ACC112 (cell line): ENCODE measurements around the gene ZDHHC21.

Experiments
- H2AFZ ChIP-seq: fragments of 200-600 bp; sonication (generic); one replicate; pipeline ENCODE4 v1.6.0; 2017; ENCODE audit warnings: antibody characterized with exemption, low read length; ENCODE audit not compliant: unreplicated experiment
- H3K27ac ChIP-seq: fragments of 200-600 bp; sonication (generic); 2 replicates; pipeline ENCODE4 v1.5.1; 2014; ENCODE audit warnings: low read depth, mild to moderate bottlenecking, antibody characterized with exemption, low read length, moderate library complexity
- H3K27me3 ChIP-seq: fragments of 200-600 bp; sonication (generic); 2 replicates; pipeline ENCODE4 v1.6.1; 2014; ENCODE audit warnings: mild to moderate bottlenecking, antibody characterized with exemption, low read length, moderate library complexity, mixed read lengths; ENCODE audit not compliant: insufficient read depth
- H3K36me3 ChIP-seq: fragments of 200-600 bp; sonication (generic); 2 replicates; pipeline ENCODE4 v1.6.1; 2016; ENCODE audit warnings: mild to moderate bottlenecking, antibody characterized with exemption, low read length, moderate library complexity, mixed read lengths; ENCODE audit not compliant: insufficient read depth
- H3K4me1 ChIP-seq: fragments of 200-600 bp; sonication (generic); one replicate; pipeline ENCODE4 v1.6.1; 2016; ENCODE audit warnings: low read length, mixed read lengths; ENCODE audit not compliant: insufficient read depth, unreplicated experiment, control insufficient read depth
- H3K4me3 ChIP-seq: fragments of 200-600 bp; sonication (generic); 2 replicates; pipeline ENCODE4 v1.5.1; 2014; ENCODE audit warnings: mild to moderate bottlenecking, low read depth, low read length
- H3K79me2 ChIP-seq: fragments of 200-600 bp; sonication (generic); one replicate; pipeline ENCODE4 v1.6.0; 2016; ENCODE audit warnings: low read length; ENCODE audit not compliant: control insufficient read depth, unreplicated experiment, insufficient read depth

ZDHHC21 gene

DNA sequence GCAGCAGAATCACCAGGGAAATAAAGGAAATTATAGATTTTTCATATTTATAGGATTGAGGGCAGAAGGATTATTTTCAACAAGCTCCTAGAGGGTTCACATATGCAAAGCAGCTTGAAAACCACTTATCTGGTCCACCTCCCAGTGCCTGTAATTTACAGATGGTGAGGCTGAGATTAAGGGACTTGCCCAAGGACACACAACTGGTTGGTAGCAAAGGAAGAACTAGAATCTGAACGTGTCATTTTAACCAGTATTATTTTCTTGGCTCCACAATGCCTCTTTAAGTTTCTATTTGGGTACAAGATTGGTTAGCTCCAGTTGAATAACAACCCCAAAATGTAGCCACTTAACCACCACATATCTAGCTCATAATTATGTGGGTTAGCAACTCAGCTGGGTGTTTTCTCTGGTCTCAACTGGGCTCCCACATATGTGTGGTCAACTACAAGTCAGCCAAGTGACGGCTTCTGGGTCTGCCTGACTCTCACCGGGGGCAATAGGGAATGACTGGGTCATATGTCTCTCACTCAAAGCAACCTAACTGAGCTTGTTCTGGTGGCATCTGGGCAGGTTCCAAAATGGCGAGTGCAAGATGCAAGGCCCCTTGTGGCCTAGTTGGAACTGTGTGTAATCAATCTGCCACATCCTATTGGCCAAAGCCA lies 127.7 kb downstream of the ZDHHC21 start:
- Histone ChIP-seq H3K4me1 (no peaks in the 10 kb centered on the region), H3K36me3 (no peaks in the 10 kb centered on the region), H2AFZ (no peak overlapping the region), H3K79me2 (no peaks in the 10 kb centered on the region), H3K27ac (no peak overlapping the region), H3K27me3 (peaks cover 35% of the 10 kb centered on the region; the same call in 1 of the 2 replicates), H3K4me3 (no peak overlapping the region)

DNA sequence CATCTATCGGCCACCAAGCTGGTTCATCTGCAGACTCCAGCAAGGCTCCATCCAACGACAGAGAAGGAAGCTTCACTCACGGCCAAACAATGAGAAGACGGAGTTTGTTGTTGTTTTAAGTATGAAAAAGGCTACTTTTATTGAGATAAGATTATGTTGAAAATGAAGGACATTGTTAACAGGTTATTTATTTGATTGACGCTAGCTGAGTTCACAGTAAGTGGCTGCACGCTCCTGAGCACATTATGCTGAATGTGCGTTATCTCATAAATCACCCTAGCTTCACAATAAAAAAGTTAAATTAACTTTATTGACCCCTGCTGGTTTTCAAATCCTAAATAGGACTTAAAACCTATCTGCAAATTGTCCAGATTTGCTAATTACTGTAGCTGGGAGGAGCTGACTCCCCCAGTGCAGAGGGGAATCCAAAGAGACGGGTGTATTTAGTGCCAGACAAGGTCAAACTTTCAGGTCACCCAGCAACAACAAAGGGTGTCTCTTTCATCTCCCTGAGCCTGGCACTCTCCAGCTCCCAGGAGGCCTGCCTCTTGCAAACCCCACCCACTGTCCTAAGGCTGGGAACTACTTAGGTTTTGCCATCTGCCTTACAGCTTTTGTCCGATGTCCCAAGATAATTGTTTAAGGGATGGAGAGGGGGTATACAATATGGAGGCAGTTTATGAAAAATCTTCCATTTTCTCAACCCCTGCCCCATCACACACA lies 129.2 kb downstream of the ZDHHC21 start:
- Histone ChIP-seq H3K27me3 (peaks cover 35% of the 10 kb centered on the region; the same call in 1 of the 2 replicates), H2AFZ (no peak overlapping the region), H3K4me3 (no peak overlapping the region), H3K79me2 (no peaks in the 10 kb centered on the region), H3K27ac (no peak overlapping the region), H3K36me3 (no peaks in the 10 kb centered on the region), H3K4me1 (no peaks in the 10 kb centered on the region)

DNA sequence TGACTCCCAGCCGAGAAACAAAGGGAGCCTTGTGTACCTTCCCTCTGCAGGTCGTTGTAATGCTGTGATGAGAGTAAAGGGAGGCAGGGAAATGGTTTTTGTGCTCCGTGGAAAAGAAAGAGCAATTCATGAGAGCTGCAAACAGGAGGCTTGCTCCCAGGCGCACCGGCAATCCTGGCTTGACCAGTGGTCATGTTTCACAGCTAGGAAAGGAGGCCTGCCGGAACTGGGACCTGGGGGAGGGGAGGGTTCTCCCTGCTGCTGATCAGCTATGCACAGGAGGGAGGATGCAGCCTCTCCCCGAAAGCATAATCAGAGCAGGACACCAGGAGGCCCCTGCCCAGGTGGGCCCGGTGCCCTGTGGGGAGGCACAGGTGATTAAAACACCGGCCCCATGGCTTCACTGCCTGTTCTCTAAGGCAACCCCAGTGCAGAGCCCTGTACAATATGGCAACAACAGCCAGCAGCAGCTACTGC lies 131.3 kb downstream of the ZDHHC21 start:
- Histone ChIP-seq H2AFZ (no peak overlapping the region), H3K79me2 (no peaks in the 10 kb centered on the region), H3K4me1 (no peaks in the 10 kb centered on the region), H3K27ac (no peak overlapping the region), H3K4me3 (no peak overlapping the region), H3K27me3 (peaks cover 35% of the 10 kb centered on the region; the same call in 1 of the 2 replicates), H3K36me3 (no peaks in the 10 kb centered on the region)
